ENCODE data around the gene IL6.
"Not testable (repeated sequence)": the region's sequence is repeated elsewhere in the genome, so short reads cannot be mapped to it uniquely, and the experiment has no call there.

The IL6 gene

GRCh38 chr7:22703978-22704610, 22.9 kb upstream of the IL6 start:
- in situ Hi-C loops (cut with MboI; ENCODE audit: low sequenced_read_pairs): not testable (repeated sequence)

- in situ Hi-C loops (cut with MboI; ENCODE audit: low sequenced_read_pairs): not testable (repeated sequence)
Observed at GRCh38 chr7:22704722-22705121, 22.3 kb upstream of the IL6 start.

DNA sequence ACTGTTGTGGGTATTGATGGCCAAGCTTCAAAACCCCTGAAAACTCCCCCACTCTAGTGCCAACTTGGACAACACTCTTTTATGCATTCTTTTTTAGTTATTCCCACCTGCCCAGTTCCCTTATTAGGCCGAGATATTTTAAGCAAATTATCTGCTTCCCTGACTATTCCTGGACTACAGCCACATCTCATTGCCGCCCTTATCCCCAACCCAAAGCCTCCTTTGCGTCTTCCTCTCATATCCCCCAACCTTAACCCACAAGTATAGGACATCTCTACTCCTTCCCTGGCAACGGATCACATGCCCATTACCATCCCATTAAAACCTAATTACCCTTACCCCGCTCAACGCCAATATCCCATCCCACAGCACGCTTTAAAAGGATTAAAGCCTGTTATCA, 21.1 kb upstream of the IL6 start:
- in situ Hi-C loops (cut with MboI; ENCODE audit: low sequenced_read_pairs): not testable (repeated sequence)

DNA sequence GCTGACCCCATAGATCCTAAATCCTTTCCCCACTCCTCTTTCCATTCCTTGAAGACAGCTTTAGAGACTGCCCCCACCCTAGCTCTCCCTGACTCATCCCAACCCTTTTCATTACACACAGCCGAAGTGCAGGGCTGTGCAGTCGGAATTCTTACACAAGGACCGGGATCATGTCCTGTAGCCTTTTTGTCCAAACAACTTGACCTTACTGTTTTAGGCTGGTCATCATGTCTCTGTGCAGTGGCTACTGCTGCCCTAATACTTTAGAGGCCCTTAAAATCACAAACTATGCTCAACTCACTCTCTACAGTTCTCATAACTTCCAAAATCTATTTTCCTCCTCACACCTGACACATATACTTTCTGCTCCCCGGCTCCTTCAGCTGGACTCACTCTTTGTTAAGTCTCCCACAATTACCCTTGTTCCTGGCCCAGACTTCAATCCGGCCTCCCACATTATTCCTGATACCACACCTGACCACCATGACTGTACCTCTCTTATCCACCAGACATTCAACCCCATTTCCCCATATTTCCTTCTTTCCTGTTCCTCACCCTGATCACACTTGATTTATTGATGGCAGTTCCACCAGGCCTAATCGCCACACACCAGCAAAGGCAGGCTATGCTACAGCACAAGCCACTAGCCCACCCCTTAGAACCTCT, 19.8 kb upstream of the IL6 start:
- in situ Hi-C loops (cut with MboI; ENCODE audit: low sequenced_read_pairs): not testable (repeated sequence)

GRCh38 chr7:22708214-22708613, 18.8 kb upstream of the IL6 start:
- in situ Hi-C loops (cut with MboI; ENCODE audit: low sequenced_read_pairs): not testable (repeated sequence)

DNA sequence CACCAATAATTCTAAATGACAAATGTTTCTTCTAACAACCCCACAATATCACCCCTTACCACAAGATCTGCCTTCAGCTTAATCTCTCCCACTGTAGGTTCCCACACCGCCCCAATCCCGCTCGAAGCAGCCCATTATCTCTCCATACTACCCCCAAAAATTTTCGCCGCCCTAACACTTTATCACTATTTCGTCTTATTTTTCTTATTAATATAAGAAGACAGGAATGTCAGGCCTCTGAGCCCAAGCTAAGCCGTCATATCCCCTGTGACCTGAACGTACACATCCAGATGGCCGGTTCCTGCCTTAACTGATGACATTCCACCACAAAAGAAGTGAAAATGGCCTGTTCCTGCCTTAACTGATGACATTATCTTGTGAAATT, 18.3 kb upstream of the IL6 start:
- in situ Hi-C loops (cut with MboI; ENCODE audit: low sequenced_read_pairs): not testable (repeated sequence)

DNA sequence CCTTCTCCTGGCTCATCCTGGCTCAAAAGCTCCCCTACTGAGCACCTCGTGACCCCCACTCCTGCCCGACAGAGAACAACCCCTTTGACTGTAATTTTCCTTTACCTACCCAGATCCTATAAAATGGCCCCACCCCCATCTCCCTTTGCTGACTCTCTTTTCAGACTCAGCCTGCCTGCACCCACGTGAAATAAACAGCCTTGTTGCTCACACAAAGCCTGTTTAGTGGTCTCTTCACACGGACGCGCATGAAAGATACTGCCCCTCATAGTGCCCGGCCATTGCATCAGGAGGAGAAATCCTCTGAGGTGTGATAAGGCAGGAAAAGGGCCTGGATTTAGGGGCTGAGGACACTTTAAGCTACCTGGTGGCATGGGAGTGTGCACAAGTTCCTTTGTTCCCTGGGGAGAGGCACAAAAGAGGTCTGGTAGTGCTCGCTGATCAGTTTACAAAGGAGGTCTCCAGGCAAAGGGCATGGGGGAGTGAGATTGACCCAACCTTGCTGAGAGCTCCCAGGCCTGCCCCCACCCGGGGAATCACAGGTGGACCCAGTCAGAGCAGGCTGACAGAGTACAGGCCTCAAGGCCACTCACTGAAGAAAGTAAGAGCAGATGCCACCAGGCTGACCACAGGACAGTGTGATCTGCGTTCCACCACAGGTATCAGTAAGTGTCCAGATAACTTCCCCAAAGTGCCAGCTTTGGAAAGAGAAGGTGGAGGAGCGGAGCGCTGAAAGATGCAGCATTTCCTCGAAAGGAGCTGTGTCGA, 17.8 kb upstream of the IL6 start:
- in situ Hi-C loops (cut with MboI; ENCODE audit: low sequenced_read_pairs): not testable (repeated sequence)

GRCh38 chr7:22709857-22710256, 17.1 kb upstream of the IL6 start:
- in situ Hi-C loops (cut with MboI; ENCODE audit: low sequenced_read_pairs): no loop called here

GRCh38 chr7:22712999-22713398, 14.0 kb upstream of the IL6 start:
- in situ Hi-C loops (cut with MboI; ENCODE audit: low sequenced_read_pairs): no loop called here

- in situ Hi-C loops (cut with MboI; ENCODE audit: low sequenced_read_pairs): no loop called here
Observed at GRCh38 chr7:22713463-22713862, 13.5 kb upstream of the IL6 start.

- in situ Hi-C loops (cut with MboI; ENCODE audit: low sequenced_read_pairs): no loop called here
Observed at GRCh38 chr7:22715969-22716368, 11.0 kb upstream of the IL6 start.

- in situ Hi-C loops (cut with MboI; ENCODE audit: low sequenced_read_pairs): no loop called here
Observed at GRCh38 chr7:22717760-22718159, 9.2 kb upstream of the IL6 start.

DNA sequence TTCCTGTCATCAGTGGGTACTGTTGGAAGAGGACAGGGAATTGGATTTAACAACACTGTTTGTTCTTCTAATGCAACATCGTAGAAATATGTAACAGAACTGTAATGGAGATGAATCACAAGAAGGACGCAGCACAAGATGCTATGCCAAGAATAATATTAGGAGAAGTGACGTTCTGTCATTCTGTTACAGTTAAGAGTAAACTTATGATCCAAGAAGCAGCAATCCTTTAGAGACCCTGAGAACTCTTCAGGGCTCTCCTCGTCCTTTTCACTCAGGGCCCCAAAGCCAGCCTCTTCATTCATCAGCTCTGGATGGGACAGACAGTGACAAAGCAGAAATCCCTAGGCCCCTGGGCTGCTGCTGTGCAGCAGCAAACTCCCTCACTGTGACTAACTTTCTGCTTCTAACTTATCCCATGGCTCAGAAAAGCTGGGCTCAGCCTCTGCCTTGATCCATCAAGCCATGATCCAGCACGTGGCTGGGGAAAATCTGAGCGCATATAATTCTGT, 8.7 kb upstream of the IL6 start:
- in situ Hi-C loops (cut with MboI; ENCODE audit: low sequenced_read_pairs): no loop called here

DNA sequence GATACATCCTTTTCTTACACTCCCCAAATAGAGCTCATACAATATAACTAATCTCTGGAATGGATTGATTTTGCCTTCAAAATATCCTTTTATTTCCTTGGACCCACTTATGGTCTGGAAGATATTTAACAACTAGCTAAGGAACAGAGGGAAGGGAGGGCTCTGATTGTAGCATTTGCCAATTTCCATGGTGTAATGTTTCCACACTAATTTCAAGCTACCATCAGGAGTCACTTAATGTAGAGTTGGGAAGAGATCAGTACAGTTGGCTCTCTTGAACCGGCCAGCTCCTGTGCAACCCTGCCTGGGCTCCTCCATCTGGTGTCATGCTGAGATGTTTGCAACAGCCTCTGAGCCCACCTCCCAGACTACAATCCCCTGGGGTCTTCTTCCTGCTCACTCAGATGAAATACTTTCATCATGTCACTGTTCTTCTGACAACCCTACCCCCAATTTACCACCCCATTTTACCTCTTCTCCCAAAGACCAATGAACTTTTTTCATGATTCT, 8.0 kb upstream of the IL6 start:
- in situ Hi-C loops (cut with MboI; ENCODE audit: low sequenced_read_pairs): no loop called here

DNA sequence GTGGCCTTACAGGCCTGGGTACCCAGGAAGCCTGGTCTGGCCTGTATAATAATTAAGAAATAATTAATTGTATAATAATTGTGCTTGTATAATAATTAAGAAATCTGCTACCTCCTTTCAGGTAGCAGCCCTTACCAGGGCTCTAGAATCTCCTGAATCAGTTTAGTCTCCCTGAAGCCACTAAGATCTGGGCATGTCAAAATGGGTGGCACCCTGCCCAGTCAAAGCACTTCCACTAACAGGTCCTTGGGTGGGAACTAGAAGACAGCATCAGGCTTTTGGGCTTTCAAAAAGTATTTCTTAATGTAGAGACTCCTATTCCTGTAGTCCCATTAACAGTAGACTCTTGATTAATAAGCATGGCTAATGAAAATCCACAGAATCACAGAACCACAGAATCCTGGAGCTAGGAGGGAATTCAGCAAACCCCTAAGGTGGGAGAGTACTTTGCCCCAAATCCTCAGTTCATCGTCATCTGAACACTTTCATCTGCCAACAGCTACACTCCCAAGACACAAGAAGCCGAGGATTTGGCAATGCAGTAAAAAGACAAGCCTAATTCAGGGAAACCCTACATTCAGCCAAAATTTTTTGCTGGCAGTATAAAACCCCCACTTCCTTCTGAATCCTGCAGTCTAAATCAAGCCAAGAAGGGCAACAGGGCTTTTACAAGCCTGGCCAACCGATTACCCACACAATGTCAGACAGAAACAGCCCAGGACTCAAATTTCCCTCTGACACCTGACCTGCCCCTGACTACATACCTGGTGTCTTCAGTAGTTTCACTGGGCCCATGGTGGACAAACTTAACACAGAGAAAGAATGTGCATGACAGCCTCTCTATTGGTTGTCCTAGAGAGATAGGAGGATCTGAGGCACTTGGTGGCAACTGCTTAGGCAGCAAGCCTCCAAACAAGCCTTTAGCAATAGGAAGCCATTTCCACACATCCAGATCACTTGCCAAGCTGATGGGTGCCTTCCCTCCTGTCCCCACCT, 5.9 kb upstream of the IL6 start:
- in situ Hi-C loops (cut with MboI; ENCODE audit: low sequenced_read_pairs): no loop called here

GRCh38 chr7:22722536-22723180, 4.3 kb upstream of the IL6 start:
- in situ Hi-C loops (cut with MboI; ENCODE audit: low sequenced_read_pairs): no loop called here

DNA sequence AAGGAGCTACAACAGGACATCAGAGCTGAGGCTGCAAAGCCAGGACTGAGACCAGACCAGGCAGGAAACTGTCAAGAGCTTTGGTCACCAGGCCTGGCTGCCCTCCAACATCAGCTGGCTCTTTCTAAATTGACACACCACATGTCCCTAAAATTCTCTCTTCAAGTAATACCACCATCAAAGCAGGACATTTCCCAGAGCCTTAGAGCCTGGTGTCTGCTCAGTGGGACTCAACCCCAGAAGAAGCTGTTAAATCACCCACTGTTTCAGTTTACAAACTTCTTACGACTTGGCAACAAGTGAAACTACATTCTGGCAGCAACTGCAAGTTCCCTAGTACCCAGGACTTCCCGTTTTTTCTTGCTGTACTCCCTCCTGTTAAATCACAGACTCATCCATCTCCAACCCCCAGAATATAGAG, 3.8 kb upstream of the IL6 start:
- in situ Hi-C loops (cut with MboI; ENCODE audit: low sequenced_read_pairs): no loop called here

DNA sequence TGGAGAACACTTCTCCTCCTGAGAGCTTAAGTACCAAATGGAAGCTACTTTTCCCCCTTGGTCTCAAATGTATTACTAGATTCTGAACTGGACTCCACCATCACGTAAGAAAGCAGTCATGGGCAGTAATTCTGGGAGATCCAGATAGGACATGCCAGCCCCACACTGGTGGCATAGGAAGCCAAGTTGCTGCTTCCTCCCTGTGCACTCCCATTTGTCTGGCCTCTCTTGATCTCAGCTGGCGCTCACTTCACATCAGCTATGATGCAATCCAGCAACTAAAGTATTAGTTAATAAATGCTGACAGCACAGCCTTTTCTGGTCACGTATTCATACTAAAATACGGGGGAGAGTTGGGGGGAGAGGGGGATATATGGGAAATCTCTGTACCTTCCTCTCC, 3.4 kb upstream of the IL6 start:
- in situ Hi-C loops (cut with MboI; ENCODE audit: low sequenced_read_pairs): no loop called here

GRCh38 chr7:22724861-22725260, 2.1 kb upstream of the IL6 start:
- in situ Hi-C loops (cut with MboI; ENCODE audit: low sequenced_read_pairs): loop anchor here (25.0 kb wide), 1 partner anchor 163 kb away; no protein-coding TSS in a partner anchor

DNA sequence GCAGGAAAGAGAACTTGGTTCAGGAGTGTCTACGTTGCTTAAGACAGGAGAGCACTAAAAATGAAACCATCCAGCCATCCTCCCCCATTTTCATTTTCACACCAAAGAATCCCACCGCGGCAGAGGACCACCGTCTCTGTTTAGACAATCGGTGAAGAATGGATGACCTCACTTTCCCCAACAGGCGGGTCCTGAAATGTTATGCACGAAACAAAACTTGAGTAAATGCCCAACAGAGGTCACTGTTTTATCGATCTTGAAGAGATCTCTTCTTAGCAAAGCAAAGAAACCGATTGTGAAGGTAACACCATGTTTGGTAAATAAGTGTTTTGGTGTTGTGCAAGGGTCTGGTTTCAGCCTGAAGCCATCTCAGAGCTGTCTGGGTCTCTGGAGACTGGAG, 1.4 kb upstream of the IL6 start:
- in situ Hi-C loops (cut with MboI; ENCODE audit: low sequenced_read_pairs): loop anchor here (25.0 kb wide), 1 partner anchor 163 kb away; no protein-coding TSS in a partner anchor
